HG03060 (cell line): ENCODE results near the gene PRR36.
A peak's percentile ranks its signal among the peaks of the same experiment; 100 is the strongest.

Source experiments
- ATAC-seq: cut with Tn5 transposase; IDR thresholded peaks from one replicate; pipeline ENCODE4 v1.9.1; 2021; ENCODE audit warnings: low read depth, moderate number of reproducible peaks; ENCODE audit not compliant: unreplicated experiment

PRR36 gene

GRCh38 chr19:7848779-7849457, 25.3 kb downstream of the PRR36 start:
- no peak for ATAC-seq

DNA sequence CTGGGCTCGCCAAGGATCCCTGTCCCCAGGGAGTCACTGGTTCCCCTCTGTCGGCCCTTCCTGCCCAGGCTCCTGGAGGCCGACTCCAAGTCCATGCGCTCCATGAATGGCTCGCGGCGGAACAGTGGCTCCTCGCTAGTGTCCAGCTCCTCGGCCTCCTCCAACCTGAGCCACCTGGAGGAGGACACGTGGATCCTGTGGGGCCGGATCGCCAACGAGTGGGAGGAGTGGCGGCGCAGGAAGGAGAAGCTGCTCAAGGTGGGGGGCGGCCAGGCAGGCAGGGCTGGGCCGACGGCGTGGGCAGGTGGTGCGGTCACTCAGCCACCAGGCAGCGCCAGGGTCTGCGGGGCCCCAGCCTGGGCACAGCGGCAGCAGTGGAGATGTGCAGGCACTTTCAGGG, 26.5 kb downstream of the PRR36 start:
- ATAC-seq = no peak

GRCh38 chr19:7846155-7846646, 28.0 kb downstream of the PRR36 start:
- no peak for ATAC-seq

- no peak for ATAC-seq
These were observed 28.6 kb downstream of the PRR36 start for GRCh38 chr19:7845390-7846154.

DNA sequence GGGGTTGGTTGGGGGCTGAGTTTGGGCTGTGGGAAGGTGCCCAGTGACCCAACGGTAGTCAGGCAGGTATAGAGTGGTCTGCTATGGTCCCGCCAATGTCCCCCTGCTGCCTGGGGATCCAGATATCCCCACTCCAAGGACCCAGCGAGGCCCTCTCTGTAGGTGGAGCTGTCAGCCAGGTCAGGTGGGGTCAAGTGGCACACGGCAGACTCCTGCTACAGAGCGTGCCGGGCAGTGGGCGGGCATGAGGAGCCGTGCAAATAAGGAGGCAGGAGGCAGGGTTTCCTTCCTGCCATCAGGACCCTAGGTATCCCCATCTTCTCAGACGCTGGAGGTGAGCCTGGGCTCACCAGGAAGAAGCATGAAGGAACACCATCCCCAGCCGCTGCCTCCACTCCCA, 29.2 kb downstream of the PRR36 start:
- no peak for ATAC-seq

DNA sequence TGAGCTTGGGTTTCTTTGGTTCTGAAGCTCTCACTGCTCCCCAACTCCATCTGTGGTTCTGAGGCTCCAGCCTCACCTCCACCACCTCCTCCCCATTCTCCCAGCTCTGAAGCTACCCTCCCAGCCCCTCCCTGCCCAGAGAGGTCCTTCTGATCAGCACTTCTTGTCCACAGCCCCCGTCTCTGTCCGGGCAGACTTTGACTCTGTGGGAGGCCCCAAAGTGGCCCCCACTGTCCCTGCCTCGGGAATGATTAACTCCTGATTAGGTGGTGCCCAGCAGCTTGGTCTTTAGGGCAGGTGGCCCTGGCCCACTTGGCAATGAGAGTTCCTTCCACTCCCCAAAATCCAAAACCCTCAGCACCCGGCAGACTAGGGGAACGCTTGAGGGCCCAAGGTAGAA, 29.8 kb downstream of the PRR36 start:
- ATAC-seq = no peak

- ATAC-seq = no peak
These were observed 30.7 kb downstream of the PRR36 start for GRCh38 chr19:7843521-7843920.

- ATAC-seq = no peak
These were observed 31.4 kb downstream of the PRR36 start for GRCh38 chr19:7842661-7843294.

- ATAC-seq = no peak
These were observed 32.2 kb downstream of the PRR36 start for GRCh38 chr19:7841751-7842660.

GRCh38 chr19:7840629-7841028, 33.6 kb downstream of the PRR36 start:
- ATAC-seq = no peak

DNA sequence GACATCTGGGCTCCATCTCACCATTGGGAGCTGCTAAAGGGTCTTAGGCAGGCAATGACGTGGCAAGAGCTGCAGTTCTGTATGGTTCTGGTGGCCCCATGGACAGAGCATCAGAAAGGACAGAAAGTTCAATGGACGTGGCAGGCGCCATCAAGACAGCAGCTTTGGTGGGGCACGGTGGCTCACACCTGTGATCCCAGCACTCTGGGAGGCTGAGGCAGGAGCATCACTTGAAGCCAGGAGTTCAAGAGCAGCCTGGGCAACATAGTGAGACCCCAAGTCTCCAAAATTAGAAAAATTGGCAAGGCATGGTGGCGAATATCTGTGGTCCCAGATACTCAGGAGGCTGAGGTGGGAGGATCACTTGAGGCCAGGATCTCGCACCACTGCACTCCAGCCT, 34.7 kb downstream of the PRR36 start:
- ATAC-seq = no peak

- ATAC-seq = no peak
These were observed 40.7 kb downstream of the PRR36 start for GRCh38 chr19:7833225-7834099.

DNA sequence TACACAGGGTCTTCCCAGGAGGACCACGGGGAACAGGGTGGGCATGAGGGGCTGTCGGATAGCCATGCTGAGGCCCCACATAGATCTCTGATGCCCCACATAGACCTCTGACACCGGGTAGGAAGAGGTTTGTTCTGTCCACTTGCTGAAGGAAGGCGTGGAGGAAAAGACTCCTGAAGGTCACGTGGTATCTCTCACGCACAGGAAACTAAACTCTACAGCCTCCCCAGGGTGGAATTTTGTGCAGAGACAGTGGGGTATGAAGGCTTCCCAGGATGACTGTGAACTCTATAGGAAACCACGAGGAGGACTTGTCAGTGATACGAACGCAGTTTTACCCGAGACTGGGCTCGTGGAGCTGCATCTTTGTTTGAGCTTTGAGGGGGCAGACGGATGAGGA, 41.4 kb downstream of the PRR36 start:
- no peak for ATAC-seq

DNA sequence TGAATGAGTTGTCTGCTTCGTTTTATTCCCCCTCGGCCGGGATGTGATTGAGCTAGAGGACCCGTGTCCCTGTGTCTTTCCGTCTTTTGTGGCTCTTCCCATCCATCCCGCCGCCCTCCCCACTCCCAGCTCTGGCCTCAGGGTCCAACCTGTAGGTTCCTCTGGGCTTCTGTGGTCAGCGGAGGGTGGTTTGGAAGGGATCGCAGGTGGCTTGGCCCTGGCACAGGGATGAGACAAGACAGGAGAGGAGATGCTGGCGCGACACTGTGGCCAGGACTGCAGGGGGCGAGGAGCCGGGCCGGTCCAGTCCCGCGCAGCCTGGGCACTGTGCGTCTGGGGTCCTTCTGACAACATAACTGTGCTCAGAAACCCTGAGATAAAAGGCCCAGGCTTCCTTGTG, 42.2 kb downstream of the PRR36 start:
- ATAC-seq = no peak

DNA sequence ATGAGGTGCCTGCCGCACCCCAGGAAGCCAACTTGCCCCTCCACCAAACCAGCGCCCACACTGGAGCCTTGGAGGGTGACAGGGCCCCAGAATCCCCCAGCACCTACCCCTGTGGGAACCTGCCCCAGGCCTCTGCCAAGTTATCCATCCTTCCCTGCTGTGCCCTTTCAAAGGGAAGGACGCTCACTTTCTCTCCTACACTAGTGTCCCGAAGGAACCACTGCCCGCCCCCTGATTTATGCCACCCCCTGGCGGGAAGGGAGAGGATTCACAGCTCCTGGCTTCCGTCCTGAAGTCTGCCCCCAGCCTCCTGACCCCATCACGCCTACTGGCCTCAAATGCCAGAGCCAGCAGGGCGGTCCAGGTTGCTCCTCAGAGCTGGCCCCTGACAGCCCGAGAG, 42.7 kb downstream of the PRR36 start:
- ATAC-seq = no peak

- ATAC-seq = no peak
These were observed 43.4 kb downstream of the PRR36 start for GRCh38 chr19:7830823-7831222.

- no peak for ATAC-seq
These were observed 43.9 kb downstream of the PRR36 start for GRCh38 chr19:7830272-7830771.

GRCh38 chr19:7829561-7830271, 44.5 kb downstream of the PRR36 start, which contains the start of gene EVI5L:
Gene EVI5L, plus strand, starts transcription at chr19:7830218. Its CDS starts 16,325 bp downstream, at chr19:7846543.
- peak; percentile 85 for ATAC-seq

DNA sequence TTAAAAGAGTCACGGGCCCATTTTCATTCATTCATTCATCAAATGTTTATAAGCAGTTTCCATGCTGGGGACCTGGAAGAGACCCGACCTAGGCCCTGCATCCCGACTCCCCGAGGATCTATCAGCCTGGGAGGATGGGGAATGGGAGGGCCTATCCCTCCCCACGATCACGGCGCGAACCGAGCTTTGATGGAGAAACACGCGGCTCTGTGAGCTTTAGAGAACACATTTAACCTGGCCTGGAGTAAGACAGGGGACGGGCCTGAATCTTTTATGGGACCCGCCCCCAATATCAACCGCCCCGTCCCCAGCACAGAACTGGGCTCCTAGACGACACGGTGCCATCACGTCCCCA, 45.0 kb downstream of the PRR36 start:
- no peak for ATAC-seq
